ENCODE results near the gene FAM162B.

DNA sequence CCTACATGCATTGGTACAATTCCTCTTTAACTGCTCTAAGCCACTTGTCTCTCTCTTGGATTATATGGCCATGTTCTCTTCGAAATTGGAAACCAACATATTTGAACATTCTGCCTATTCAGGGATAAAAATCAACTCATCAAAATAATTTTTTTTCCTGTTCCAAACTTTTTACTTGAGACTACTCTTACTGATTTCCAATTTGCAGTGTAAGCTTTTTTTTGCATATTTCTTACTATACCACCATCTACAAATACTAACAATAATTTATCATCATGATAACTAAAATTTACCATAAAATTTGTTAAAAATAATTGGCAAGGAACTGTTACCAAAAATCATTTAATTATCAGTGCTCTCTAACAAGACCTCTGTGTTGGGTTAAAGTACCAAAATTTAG is 6.9 kb upstream of the FAM162B start:
- TF ChIP-seq, protein P1, sequence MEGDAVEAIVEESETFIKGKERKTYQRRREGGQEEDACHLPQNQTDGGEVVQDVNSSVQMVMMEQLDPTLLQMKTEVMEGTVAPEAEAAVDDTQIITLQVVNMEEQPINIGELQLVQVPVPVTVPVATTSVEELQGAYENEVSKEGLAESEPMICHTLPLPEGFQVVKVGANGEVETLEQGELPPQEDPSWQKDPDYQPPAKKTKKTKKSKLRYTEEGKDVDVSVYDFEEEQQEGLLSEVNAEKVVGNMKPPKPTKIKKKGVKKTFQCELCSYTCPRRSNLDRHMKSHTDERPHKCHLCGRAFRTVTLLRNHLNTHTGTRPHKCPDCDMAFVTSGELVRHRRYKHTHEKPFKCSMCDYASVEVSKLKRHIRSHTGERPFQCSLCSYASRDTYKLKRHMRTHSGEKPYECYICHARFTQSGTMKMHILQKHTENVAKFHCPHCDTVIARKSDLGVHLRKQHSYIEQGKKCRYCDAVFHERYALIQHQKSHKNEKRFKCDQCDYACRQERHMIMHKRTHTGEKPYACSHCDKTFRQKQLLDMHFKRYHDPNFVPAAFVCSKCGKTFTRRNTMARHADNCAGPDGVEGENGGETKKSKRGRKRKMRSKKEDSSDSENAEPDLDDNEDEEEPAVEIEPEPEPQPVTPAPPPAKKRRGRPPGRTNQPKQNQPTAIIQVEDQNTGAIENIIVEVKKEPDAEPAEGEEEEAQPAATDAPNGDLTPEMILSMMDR (IDR thresholded peaks at IDR 0.05; ENCODE audit: borderline replicate concordance, extremely low read depth, low read length, poor library complexity, severe bottlenecking), result no peak
- TF ChIP-seq EZH2 (IDR thresholded peaks at IDR 0.05; ENCODE audit: borderline replicate concordance, low read depth, low read length, severe bottlenecking), result no peak
